NCI-H748 (cell line): Measurements from ENCODE around the gene POLR3K.
"Not testable (repeated sequence)": the region's sequence is repeated elsewhere in the genome, so short reads cannot be mapped to it uniquely, and the experiment has no call there.

Experiments used
- DNase-seq: peaks from one replicate; lab custom pipeline; 2025; ENCODE audit not compliant: unreplicated experiment; lab: John Stamatoyannopoulos, UW

The POLR3K gene

GRCh38 chr16:24151-24550 is 29.3 kb downstream of the POLR3K start:
- not testable (repeated sequence) for DNase-seq

- DNase-seq = not testable (repeated sequence)
Observed at GRCh38 chr16:20886-21285, 32.5 kb downstream of the POLR3K start.

GRCh38 chr16:17062-17765 is 36.2 kb downstream of the POLR3K start:
- DNase-seq = not testable (repeated sequence)

GRCh38 chr16:10772-11171 is 42.6 kb downstream of the POLR3K start:
- DNase-seq = peak; percentile 84

- DNase-seq = peak; percentile 1
Observed at GRCh38 chr16:9903-10665, 43.3 kb downstream of the POLR3K start.
